ENCODE results near the gene MAPK7. TPM values are rescaled to one million over a fixed set of nuclear protein-coding genes. Genes with fewer than 3 reads are reported as not detected.

MAPK7 gene
- total and polyA plus RNA-seq, 2 experiments from 2014 or later = 26.1 to 49.0 TPM

DNA sequence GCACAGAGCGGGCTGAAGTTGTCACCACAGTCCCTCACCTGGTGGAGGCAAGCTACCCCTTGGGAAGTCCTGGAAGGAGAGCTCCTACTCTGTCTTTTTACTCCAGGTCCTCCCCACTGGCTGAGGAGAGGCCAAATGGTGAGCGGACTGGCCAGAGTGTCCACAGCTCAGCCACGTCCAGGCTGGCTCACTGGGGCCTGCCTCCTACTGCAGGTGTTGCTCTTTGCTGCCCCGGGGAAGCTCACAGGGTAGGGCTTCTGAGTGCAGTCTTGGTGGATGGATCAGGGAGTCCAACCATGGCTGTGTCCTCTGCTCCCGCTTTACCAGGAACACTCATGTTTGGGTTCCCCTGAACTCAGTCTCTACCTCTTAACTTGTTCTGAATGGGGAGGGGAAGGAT lies 18.4 kb upstream of the MAPK7 start:
- Histone ChIP-seq H2AFZ (no peak overlapping the region), H3K27me3 (no peaks in the 10 kb centered on the region), H3K9me2 (replicated peaks; ENCODE audit: insufficient read depth) (no peaks in the 10 kb centered on the region), H3K4me1 (ENCODE audit: insufficient read depth) (peaks cover 12% of the 10 kb centered on the region), H3K27ac (no peak overlapping the region), H4K20me1 (ENCODE audit: insufficient read depth, poor library complexity, severe bottlenecking) (no peaks in the 10 kb centered on the region), H3K9me3 (ENCODE audit: low read depth) (no peaks in the 10 kb centered on the region), H3K36me3 (replicated peaks; ENCODE audit: insufficient read depth, low read depth) (no peaks in the 10 kb centered on the region), H3K4me3 (no peak overlapping the region), H3K79me2 (peaks cover 7% of the 10 kb centered on the region), H3K4me2 (no peak overlapping the region)
- TF ChIP-seq EZH2 (IDR thresholded peaks at IDR 0.05; ENCODE audit: borderline replicate concordance) = no peak
- TF ChIP-seq EZH2phosphoT487 (IDR thresholded peaks at IDR 0.05; ENCODE audit: low read depth, severe bottlenecking, unreplicated experiment) = no peak
- no peak for TF ChIP-seq CTCF (IDR thresholded peaks at IDR 0.05; ENCODE audit: poor library complexity)
- WGBS (ENCODE audit: low lambda C conversion rate, missing lambda C conversion rate) = 100% methylated on average over 5 of the region's 5 CpGs
- no peak for DNase-seq (ENCODE audit: low spot score)

DNA sequence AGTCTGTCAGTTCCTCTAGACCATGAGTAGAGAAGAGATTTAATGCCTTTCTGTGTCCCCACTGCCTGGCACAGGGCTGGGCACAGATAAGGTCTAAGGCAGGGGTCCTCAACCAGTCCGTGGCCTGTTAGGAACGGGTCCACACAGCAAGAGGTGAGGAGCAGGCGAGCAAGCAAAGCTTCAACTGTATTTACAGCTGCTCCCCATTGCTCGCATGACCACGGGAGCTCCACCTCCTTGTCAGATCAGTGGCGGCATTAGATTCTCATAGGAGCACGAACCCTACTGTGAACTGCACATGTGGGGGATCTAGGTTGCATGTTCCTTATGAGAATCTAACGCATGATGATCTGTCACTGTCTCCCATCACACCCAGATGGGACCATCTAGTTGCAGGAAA lies 17.5 kb upstream of the MAPK7 start:
- Histone ChIP-seq H3K9me3 (ENCODE audit: low read depth) (no peaks in the 10 kb centered on the region), H3K27me3 (no peaks in the 10 kb centered on the region), H3K9me2 (replicated peaks; ENCODE audit: insufficient read depth) (no peaks in the 10 kb centered on the region), H3K36me3 (replicated peaks; ENCODE audit: insufficient read depth, low read depth) (no peaks in the 10 kb centered on the region), H3K27ac (no peak overlapping the region), H2AFZ (no peak overlapping the region), H4K20me1 (ENCODE audit: insufficient read depth, poor library complexity, severe bottlenecking) (no peaks in the 10 kb centered on the region), H3K4me2 (no peak overlapping the region), H3K4me1 (ENCODE audit: insufficient read depth) (peaks cover 12% of the 10 kb centered on the region), H3K4me3 (no peak overlapping the region), H3K79me2 (peaks cover 7% of the 10 kb centered on the region)
- no peak for DNase-seq (ENCODE audit: low spot score)
- TF ChIP-seq EZH2 (IDR thresholded peaks at IDR 0.05; ENCODE audit: borderline replicate concordance) (no peak), EZH2phosphoT487 (IDR thresholded peaks at IDR 0.05; ENCODE audit: low read depth, severe bottlenecking, unreplicated experiment) (no peak), CTCF (IDR thresholded peaks at IDR 0.05; ENCODE audit: poor library complexity) (no peak)
- 92% methylated on average over 8 of the region's 8 CpGs for WGBS (ENCODE audit: low lambda C conversion rate, missing lambda C conversion rate)

DNA sequence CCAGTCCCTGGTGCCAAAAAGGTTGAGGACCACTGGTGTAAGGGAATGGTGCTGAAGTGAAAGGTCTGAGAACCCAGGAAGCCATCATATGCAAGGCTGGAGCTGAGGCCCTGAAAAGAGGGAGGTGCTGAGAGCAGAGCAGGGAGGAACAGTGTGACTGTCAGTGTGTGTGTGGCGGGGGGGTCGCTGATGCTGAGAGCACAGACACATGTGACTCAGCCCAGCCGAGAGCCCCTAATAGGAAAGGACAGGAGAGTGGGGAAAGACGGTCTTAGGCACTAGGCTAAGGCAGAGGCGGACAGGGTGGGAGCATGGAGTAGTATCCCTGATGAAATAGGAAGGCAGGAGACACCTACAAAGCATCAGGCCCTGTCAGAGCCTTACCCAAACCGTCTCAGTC lies 17.0 kb upstream of the MAPK7 start:
- H3K79me2 ChIP-seq = peaks cover 7% of the 10 kb centered on the region
- no peaks in the 10 kb centered on the region for H3K27me3 ChIP-seq
- H2AFZ ChIP-seq = no peak overlapping the region
- TF ChIP-seq CTCF (IDR thresholded peaks at IDR 0.05; ENCODE audit: poor library complexity) (no peak), EZH2phosphoT487 (IDR thresholded peaks at IDR 0.05; ENCODE audit: low read depth, severe bottlenecking, unreplicated experiment) (no peak), EZH2 (IDR thresholded peaks at IDR 0.05; ENCODE audit: borderline replicate concordance) (no peak)
- H3K27ac ChIP-seq = no peak overlapping the region
- H3K4me3 ChIP-seq = no peak overlapping the region
- no peak for DNase-seq (ENCODE audit: low spot score)
- H3K9me2 ChIP-seq (replicated peaks; ENCODE audit: insufficient read depth) = no peaks in the 10 kb centered on the region
- H4K20me1 ChIP-seq (ENCODE audit: insufficient read depth, poor library complexity, severe bottlenecking) = no peaks in the 10 kb centered on the region
- H3K4me2 ChIP-seq = peak overlapping the region; percentile 86
- peaks cover 12% of the 10 kb centered on the region for H3K4me1 ChIP-seq (ENCODE audit: insufficient read depth)
- no peaks in the 10 kb centered on the region for H3K9me3 ChIP-seq (ENCODE audit: low read depth)
- H3K36me3 ChIP-seq (replicated peaks; ENCODE audit: insufficient read depth, low read depth) = no peaks in the 10 kb centered on the region
- 69% methylated on average over 6 of the region's 6 CpGs for WGBS (ENCODE audit: low lambda C conversion rate, missing lambda C conversion rate)

GRCh38 chr17:19361944-19362276 lies 16.4 kb upstream of the MAPK7 start:
- Histone ChIP-seq H3K4me3 (peak overlapping the region; percentile 76), H3K9me2 (replicated peaks; ENCODE audit: insufficient read depth) (no peaks in the 10 kb centered on the region), H2AFZ (peak overlapping the region; percentile 86), H4K20me1 (ENCODE audit: insufficient read depth, poor library complexity, severe bottlenecking) (no peaks in the 10 kb centered on the region), H3K27me3 (no peaks in the 10 kb centered on the region), H3K4me1 (ENCODE audit: insufficient read depth) (peaks cover 12% of the 10 kb centered on the region), H3K27ac (peak overlapping the region; percentile 89), H3K9me3 (ENCODE audit: low read depth) (no peaks in the 10 kb centered on the region), H3K4me2 (peak overlapping the region; percentile 86), H3K79me2 (peaks cover 7% of the 10 kb centered on the region), H3K36me3 (replicated peaks; ENCODE audit: insufficient read depth, low read depth) (no peaks in the 10 kb centered on the region)
- no peak for DNase-seq (ENCODE audit: low spot score)
- 42% methylated on average over 16 of the region's 16 CpGs for WGBS (ENCODE audit: low lambda C conversion rate, missing lambda C conversion rate)
- TF ChIP-seq CTCF (IDR thresholded peaks at IDR 0.05; ENCODE audit: poor library complexity) (no peak), EZH2phosphoT487 (IDR thresholded peaks at IDR 0.05; ENCODE audit: low read depth, severe bottlenecking, unreplicated experiment) (no peak), EZH2 (IDR thresholded peaks at IDR 0.05; ENCODE audit: borderline replicate concordance) (no peak)
